ENCODE measurements around the gene KBTBD3.
"Not testable (repeated sequence)": the region's sequence is repeated elsewhere in the genome, so short reads cannot be mapped to it uniquely, and the experiment has no call there.

Gene KBTBD3

GRCh38 chr11:106086135-106086534 lies 9.0 kb upstream of the KBTBD3 start:
- H3K27me3 ChIP-seq (ENCODE audit: control insufficient read depth, insufficient read depth, low read length): no peaks in the 10 kb centered on the region
- no peak overlapping the region for H3K9ac ChIP-seq (ENCODE audit: low read depth, low read length)
- no peaks in the 10 kb centered on the region for H3K4me1 ChIP-seq (ENCODE audit: control insufficient read depth, insufficient read depth, low read length)
- H3K36me3 ChIP-seq (ENCODE audit: control insufficient read depth, insufficient read depth, low read length): peaks cover 7% of the 10 kb centered on the region
- H3K9me3 ChIP-seq (ENCODE audit: control insufficient read depth, insufficient read depth, low read length): no peaks in the 10 kb centered on the region
- no peak overlapping the region for H3K4me3 ChIP-seq (ENCODE audit: low read depth, low read length)

DNA sequence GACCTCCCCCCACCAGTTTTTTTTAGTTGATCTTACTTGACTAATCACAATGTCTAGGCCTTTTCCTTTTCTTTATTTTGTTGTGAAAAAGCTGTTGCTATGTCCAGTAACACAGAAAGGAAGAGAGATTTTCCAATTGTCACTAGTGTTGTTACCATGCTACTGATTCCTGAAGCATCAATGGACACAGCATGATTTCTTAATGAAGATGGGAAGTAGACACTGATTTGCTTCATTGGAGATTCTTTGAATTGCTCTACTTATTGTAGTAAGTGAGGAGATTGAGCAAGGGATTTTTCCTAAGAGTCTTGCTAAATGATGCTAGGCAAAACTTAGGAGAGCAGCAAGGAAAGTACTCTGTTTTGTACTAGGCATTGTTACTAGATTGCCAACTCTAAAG lies 4.9 kb upstream of the KBTBD3 start:
- peaks cover 3% of the 10 kb centered on the region for H3K4me1 ChIP-seq (ENCODE audit: control insufficient read depth, insufficient read depth, low read length)
- H3K4me3 ChIP-seq (ENCODE audit: low read depth, low read length): no peak overlapping the region
- H3K36me3 ChIP-seq (ENCODE audit: control insufficient read depth, insufficient read depth, low read length): peaks cover 10% of the 10 kb centered on the region
- H3K9ac ChIP-seq (ENCODE audit: low read depth, low read length): no peak overlapping the region
- no peaks in the 10 kb centered on the region for H3K9me3 ChIP-seq (ENCODE audit: control insufficient read depth, insufficient read depth, low read length)
- H3K27me3 ChIP-seq (ENCODE audit: control insufficient read depth, insufficient read depth, low read length): no peaks in the 10 kb centered on the region

DNA sequence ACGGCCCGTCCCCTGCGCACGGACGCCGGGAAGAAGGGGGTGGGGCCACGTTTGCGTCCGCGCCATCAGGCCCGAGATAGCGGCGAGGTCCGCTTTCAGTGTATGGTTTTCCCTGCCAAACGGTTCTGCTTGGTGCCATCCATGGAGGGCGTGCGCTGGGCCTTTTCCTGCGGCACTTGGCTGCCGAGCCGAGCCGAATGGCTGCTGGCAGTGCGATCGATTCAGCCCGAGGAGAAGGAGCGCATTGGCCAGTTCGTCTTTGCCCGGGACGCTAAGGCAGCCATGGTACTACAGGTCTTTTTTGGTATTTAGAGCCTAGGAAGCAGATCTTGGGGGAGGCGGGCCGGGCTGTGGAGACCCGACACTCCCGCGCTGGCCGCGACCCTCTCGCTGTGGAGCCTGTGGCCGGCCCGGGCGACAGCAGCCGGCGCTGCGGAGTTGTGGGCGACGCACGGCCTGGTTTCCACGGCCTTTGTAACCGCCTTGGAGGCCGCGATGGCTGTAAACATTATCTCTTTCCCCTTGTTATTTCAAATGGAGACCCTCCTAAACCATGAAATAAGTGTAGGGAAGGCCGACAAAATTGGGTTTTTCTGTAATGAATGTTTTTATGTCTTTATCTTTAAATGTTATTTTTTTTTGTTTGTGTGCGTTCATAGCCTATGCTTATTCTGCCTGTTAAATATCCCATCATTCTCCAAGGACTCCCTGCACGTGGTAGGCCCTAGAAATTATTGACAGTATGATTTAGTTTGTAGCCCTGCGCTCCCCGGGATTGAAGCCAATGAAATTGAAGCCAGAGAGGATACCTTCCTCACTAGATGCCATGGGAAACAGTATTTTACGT lies 685 bp upstream of the KBTBD3 start, which contains the start of gene AASDHPPT:
AASDHPPT (plus strand) TSS at position 54 of the 847 bp plus-strand sequence; CDS start at position 103, 49 bp downstream.
- peaks cover 8% of the 10 kb centered on the region for H3K36me3 ChIP-seq (ENCODE audit: control insufficient read depth, insufficient read depth, low read length)
- no peaks in the 10 kb centered on the region for H3K9me3 ChIP-seq (ENCODE audit: control insufficient read depth, insufficient read depth, low read length)
- H3K27me3 ChIP-seq (ENCODE audit: control insufficient read depth, insufficient read depth, low read length): no peaks in the 10 kb centered on the region
- H3K9ac ChIP-seq (ENCODE audit: low read depth, low read length): peak within 1 kb of the TSS; percentile 93
- H3K4me1 ChIP-seq (ENCODE audit: control insufficient read depth, insufficient read depth, low read length): peaks cover 6% of the 10 kb centered on the region
- H3K4me3 ChIP-seq (ENCODE audit: low read depth, low read length): peak within 1 kb of the TSS; percentile 95

- peak overlapping the region; percentile 94 for H3K4me3 ChIP-seq (ENCODE audit: low read depth, low read length)
- peaks cover 3% of the 10 kb centered on the region for H3K36me3 ChIP-seq (ENCODE audit: control insufficient read depth, insufficient read depth, low read length)
- H3K27me3 ChIP-seq (ENCODE audit: control insufficient read depth, insufficient read depth, low read length): no peaks in the 10 kb centered on the region
- H3K4me1 ChIP-seq (ENCODE audit: control insufficient read depth, insufficient read depth, low read length): peaks cover 6% of the 10 kb centered on the region
- H3K9me3 ChIP-seq (ENCODE audit: control insufficient read depth, insufficient read depth, low read length): no peaks in the 10 kb centered on the region
- peak overlapping the region; percentile 73 for H3K9ac ChIP-seq (ENCODE audit: low read depth, low read length)
These were observed 802 bp downstream of the KBTBD3 start for GRCh38 chr11:106076171-106076918.

GRCh38 chr11:106072804-106073203 lies 4.3 kb downstream of the KBTBD3 start:
- Histone ChIP-seq H3K9me3 (ENCODE audit: control insufficient read depth, insufficient read depth, low read length) (no peaks in the 10 kb centered on the region), H3K4me1 (ENCODE audit: control insufficient read depth, insufficient read depth, low read length) (peaks cover 3% of the 10 kb centered on the region), H3K27me3 (ENCODE audit: control insufficient read depth, insufficient read depth, low read length) (no peaks in the 10 kb centered on the region), H3K4me3 (ENCODE audit: low read depth, low read length) (no peak overlapping the region), H3K36me3 (ENCODE audit: control insufficient read depth, insufficient read depth, low read length) (no peaks in the 10 kb centered on the region), H3K9ac (ENCODE audit: low read depth, low read length) (no peak overlapping the region)

DNA sequence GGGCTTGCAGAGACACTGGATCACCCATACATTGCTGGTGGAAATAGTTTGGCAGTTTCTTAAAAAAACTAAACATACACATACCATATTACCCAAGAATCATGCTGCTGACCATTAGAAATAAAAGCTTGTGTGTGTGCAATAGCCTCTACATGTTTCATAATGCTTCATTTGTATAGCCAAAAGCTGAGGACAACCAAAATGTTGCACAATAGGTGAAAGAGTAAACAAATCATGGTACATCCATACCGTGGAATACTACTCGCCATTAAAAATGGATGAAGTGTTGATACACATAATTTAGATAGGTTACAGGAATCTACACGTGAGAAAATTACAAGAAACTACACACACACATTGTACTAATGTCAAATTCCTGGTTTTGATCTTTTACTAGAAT lies 6.5 kb downstream of the KBTBD3 start:
- no peaks in the 10 kb centered on the region for H3K36me3 ChIP-seq (ENCODE audit: control insufficient read depth, insufficient read depth, low read length)
- H3K4me3 ChIP-seq (ENCODE audit: low read depth, low read length): no peak overlapping the region
- no peaks in the 10 kb centered on the region for H3K27me3 ChIP-seq (ENCODE audit: control insufficient read depth, insufficient read depth, low read length)
- peaks cover under 1% of the 10 kb centered on the region for H3K4me1 ChIP-seq (ENCODE audit: control insufficient read depth, insufficient read depth, low read length)
- H3K9me3 ChIP-seq (ENCODE audit: control insufficient read depth, insufficient read depth, low read length): no peaks in the 10 kb centered on the region
- H3K9ac ChIP-seq (ENCODE audit: low read depth, low read length): no peak overlapping the region

DNA sequence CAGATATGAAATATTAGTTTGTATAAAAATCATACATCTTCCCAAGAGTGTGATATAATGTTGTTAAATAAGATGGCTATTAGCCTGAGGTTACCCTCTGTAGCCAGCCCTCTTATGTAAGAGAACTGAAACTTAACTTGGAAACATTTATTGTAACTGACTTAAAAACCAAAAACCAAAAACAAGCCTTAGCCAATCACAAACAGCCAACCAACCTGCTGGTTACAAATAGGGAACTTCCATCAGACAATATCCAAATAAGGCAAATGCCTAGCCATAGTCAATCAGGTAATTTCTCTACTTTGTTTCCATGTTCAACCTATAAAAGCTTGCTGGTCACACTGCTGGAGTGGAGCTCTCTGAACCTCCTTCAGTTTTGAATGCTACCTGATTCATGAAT lies 14.1 kb downstream of the KBTBD3 start:
- Histone ChIP-seq H3K9ac (ENCODE audit: low read depth, low read length) (no peak overlapping the region), H3K4me1 (ENCODE audit: control insufficient read depth, insufficient read depth, low read length) (no peaks in the 10 kb centered on the region), H3K9me3 (ENCODE audit: control insufficient read depth, insufficient read depth, low read length) (no peaks in the 10 kb centered on the region), H3K4me3 (ENCODE audit: low read depth, low read length) (no peak overlapping the region), H3K27me3 (ENCODE audit: control insufficient read depth, insufficient read depth, low read length) (no peaks in the 10 kb centered on the region), H3K36me3 (ENCODE audit: control insufficient read depth, insufficient read depth, low read length) (no peaks in the 10 kb centered on the region)

GRCh38 chr11:106061954-106062949 lies 14.9 kb downstream of the KBTBD3 start:
- H3K4me3 ChIP-seq (ENCODE audit: low read depth, low read length): no peak overlapping the region
- no peaks in the 10 kb centered on the region for H3K4me1 ChIP-seq (ENCODE audit: control insufficient read depth, insufficient read depth, low read length)
- no peaks in the 10 kb centered on the region for H3K9me3 ChIP-seq (ENCODE audit: control insufficient read depth, insufficient read depth, low read length)
- H3K9ac ChIP-seq (ENCODE audit: low read depth, low read length): no peak overlapping the region
- no peaks in the 10 kb centered on the region for H3K27me3 ChIP-seq (ENCODE audit: control insufficient read depth, insufficient read depth, low read length)
- no peaks in the 10 kb centered on the region for H3K36me3 ChIP-seq (ENCODE audit: control insufficient read depth, insufficient read depth, low read length)

DNA sequence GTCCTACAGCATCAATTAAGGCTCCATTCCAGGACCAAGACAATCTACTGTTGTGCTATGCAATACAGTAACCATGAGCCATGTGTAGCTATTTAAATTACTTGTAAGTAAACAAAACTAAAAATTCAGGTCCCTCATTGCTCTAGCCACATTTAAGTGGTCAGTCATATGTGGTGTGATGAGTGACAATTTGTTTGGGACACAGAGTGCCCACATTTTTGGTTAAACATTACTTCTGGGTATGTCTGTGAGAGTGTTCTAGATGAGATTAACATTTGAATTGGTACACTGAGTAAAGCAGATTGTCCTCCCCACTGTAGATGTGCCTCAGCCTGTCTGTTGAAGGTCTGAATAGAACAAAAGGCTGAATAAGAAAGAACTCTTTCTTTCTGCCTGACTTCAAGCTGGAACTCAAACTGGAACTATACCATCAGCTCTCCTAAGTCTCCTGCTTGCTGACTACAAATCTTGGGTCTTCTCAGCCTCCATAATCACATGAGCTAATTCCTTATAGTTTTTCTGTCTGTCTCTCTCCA lies 15.8 kb downstream of the KBTBD3 start:
- Histone ChIP-seq H3K27me3 (ENCODE audit: control insufficient read depth, insufficient read depth, low read length) (no peaks in the 10 kb centered on the region), H3K9ac (ENCODE audit: low read depth, low read length) (no peak overlapping the region), H3K9me3 (ENCODE audit: control insufficient read depth, insufficient read depth, low read length) (no peaks in the 10 kb centered on the region), H3K4me1 (ENCODE audit: control insufficient read depth, insufficient read depth, low read length) (no peaks in the 10 kb centered on the region), H3K4me3 (ENCODE audit: low read depth, low read length) (no peak overlapping the region), H3K36me3 (ENCODE audit: control insufficient read depth, insufficient read depth, low read length) (no peaks in the 10 kb centered on the region)

- Histone ChIP-seq H3K27me3 (ENCODE audit: control insufficient read depth, insufficient read depth, low read length) (no peaks in the 10 kb centered on the region), H3K9ac (ENCODE audit: low read depth, low read length) (no peak overlapping the region), H3K9me3 (ENCODE audit: control insufficient read depth, insufficient read depth, low read length) (no peaks in the 10 kb centered on the region), H3K4me3 (ENCODE audit: low read depth, low read length) (no peak overlapping the region), H3K36me3 (ENCODE audit: control insufficient read depth, insufficient read depth, low read length) (no peaks in the 10 kb centered on the region), H3K4me1 (ENCODE audit: control insufficient read depth, insufficient read depth, low read length) (no peaks in the 10 kb centered on the region)
These were observed 17.5 kb downstream of the KBTBD3 start for GRCh38 chr11:106059617-106060016.

DNA sequence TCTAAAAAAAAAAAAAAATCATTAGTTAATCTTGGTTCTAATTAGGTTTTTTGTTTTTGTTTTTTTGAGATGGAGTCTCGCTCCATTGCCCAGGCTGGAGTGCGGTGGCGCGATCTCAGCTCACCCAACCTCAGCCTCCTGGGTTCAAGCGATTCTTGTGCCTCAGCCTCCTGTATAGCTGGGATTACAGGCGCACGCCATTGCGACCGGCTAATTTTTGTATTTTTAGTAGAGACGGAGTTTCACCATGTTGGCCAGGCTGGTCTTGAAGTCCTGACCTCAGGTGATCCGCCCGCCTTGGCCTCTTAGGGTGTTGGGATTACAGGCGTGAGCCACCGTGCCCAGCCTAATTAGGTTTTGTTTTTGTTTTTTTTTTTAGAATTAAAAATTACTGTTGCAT lies 18.8 kb downstream of the KBTBD3 start:
- H3K9ac ChIP-seq (ENCODE audit: low read depth, low read length); H3K36me3 ChIP-seq (ENCODE audit: control insufficient read depth, insufficient read depth, low read length); H3K4me3 ChIP-seq (ENCODE audit: low read depth, low read length); H3K4me1 ChIP-seq (ENCODE audit: control insufficient read depth, insufficient read depth, low read length); H3K27me3 ChIP-seq (ENCODE audit: control insufficient read depth, insufficient read depth, low read length); H3K9me3 ChIP-seq (ENCODE audit: control insufficient read depth, insufficient read depth, low read length): not testable (repeated sequence)

All from iPS-15b (cell line).